IPS-18c (cell line): ENCODE results near the gene TTC7B.

Experiments
- H3K4me3 ChIP-seq: 2 replicates; pipeline ENCODE4 v1.7.0; 2013; ENCODE audit warnings: low read depth, mild to moderate bottlenecking, low read length, moderate library complexity; ENCODE audit not compliant: insufficient read depth
- H3K9me3 ChIP-seq: one replicate; pipeline ENCODE4 v1.6.1; 2013; ENCODE audit warnings: mild to moderate bottlenecking, low read length, moderate library complexity; ENCODE audit not compliant: control insufficient read depth, insufficient read depth

TTC7B gene

GRCh38 chr14:90641615-90642243 lies 174.5 kb downstream of the TTC7B start:
- H3K4me3 ChIP-seq = no peak overlapping the region

GRCh38 chr14:90641168-90641567 lies 175.1 kb downstream of the TTC7B start:
- no peaks in the 10 kb centered on the region for H3K9me3 ChIP-seq
- no peak overlapping the region for H3K4me3 ChIP-seq

More at GRCh38 chr14:90641615-90642243, 174.5 kb downstream of the TTC7B start:
- H3K9me3 ChIP-seq = no peaks in the 10 kb centered on the region

GRCh38 chr14:90639641-90640040 lies 176.6 kb downstream of the TTC7B start:
- Histone ChIP-seq H3K4me3 (no peak overlapping the region), H3K9me3 (no peaks in the 10 kb centered on the region)

GRCh38 chr14:90632871-90633270 lies 183.4 kb downstream of the TTC7B start:
- H3K9me3 ChIP-seq = no peaks in the 10 kb centered on the region
- no peak overlapping the region for H3K4me3 ChIP-seq

- Histone ChIP-seq H3K9me3 (no peaks in the 10 kb centered on the region), H3K4me3 (no peak overlapping the region)
Measured at GRCh38 chr14:90632451-90632850, 183.8 kb downstream of the TTC7B start.

GRCh38 chr14:90630171-90630806 lies 185.9 kb downstream of the TTC7B start:
- H3K4me3 ChIP-seq = no peak overlapping the region
- no peaks in the 10 kb centered on the region for H3K9me3 ChIP-seq

- Histone ChIP-seq H3K9me3 (no peaks in the 10 kb centered on the region), H3K4me3 (no peak overlapping the region)
Measured at GRCh38 chr14:90629471-90629870, 186.8 kb downstream of the TTC7B start.

GRCh38 chr14:90628825-90629224 lies 187.4 kb downstream of the TTC7B start:
- H3K4me3 ChIP-seq = no peak overlapping the region
- H3K9me3 ChIP-seq = no peaks in the 10 kb centered on the region

- Histone ChIP-seq H3K9me3 (no peaks in the 10 kb centered on the region), H3K4me3 (no peak overlapping the region)
Measured at GRCh38 chr14:90627478-90627877, 188.8 kb downstream of the TTC7B start.

- no peaks in the 10 kb centered on the region for H3K9me3 ChIP-seq
- H3K4me3 ChIP-seq = no peak overlapping the region
Measured at GRCh38 chr14:90626550-90626949, 189.7 kb downstream of the TTC7B start.

- H3K9me3 ChIP-seq = no peaks in the 10 kb centered on the region
- H3K4me3 ChIP-seq = no peak overlapping the region
Measured at GRCh38 chr14:90625445-90625844, 190.8 kb downstream of the TTC7B start.

- H3K9me3 ChIP-seq = no peaks in the 10 kb centered on the region
- H3K4me3 ChIP-seq = no peak overlapping the region
Measured at GRCh38 chr14:90624732-90625400, 191.4 kb downstream of the TTC7B start.

GRCh38 chr14:90624227-90624626 lies 192.0 kb downstream of the TTC7B start:
- Histone ChIP-seq H3K9me3 (no peaks in the 10 kb centered on the region), H3K4me3 (no peak overlapping the region)

- H3K4me3 ChIP-seq = no peak overlapping the region
- no peaks in the 10 kb centered on the region for H3K9me3 ChIP-seq
Measured at GRCh38 chr14:90621201-90621600, 195.0 kb downstream of the TTC7B start.

- Histone ChIP-seq H3K9me3 (no peaks in the 10 kb centered on the region), H3K4me3 (no peak overlapping the region)
Measured at GRCh38 chr14:90620568-90621077, 195.6 kb downstream of the TTC7B start.

- Histone ChIP-seq H3K4me3 (no peak overlapping the region), H3K9me3 (no peaks in the 10 kb centered on the region)
Measured at GRCh38 chr14:90619911-90620310, 196.3 kb downstream of the TTC7B start.

GRCh38 chr14:90617961-90618360 lies 198.3 kb downstream of the TTC7B start:
- Histone ChIP-seq H3K9me3 (no peaks in the 10 kb centered on the region), H3K4me3 (no peak overlapping the region)

- Histone ChIP-seq H3K9me3 (no peaks in the 10 kb centered on the region), H3K4me3 (no peak overlapping the region)
Measured at GRCh38 chr14:90616881-90617280, 199.3 kb downstream of the TTC7B start.
